Upper lobe of left lung (tissue), 4 donors: ENCODE measurements around the gene MYT1.

Experiments
- CTCF ChIP-seq, 6 experiments: fragments of 450-650 bp in 4 of 6; fragments of 200-600 bp in 2 of 6; sonication (generic) in 2 of 6; IDR thresholded peaks; one replicate each; pipeline ENCODE4 v1.5.1; 2016 to 2019; ENCODE audit warnings: antibody characterized with exemption in 6 of 6
- POLR2AphosphoS5 ChIP-seq, 2 donors: sonication (generic); formaldehyde crosslinking; IDR thresholded peaks; one replicate each; pipeline ENCODE4 v1.5.1; 2017; ENCODE audit warnings: antibody characterized with exemption in 2 of 2

GRCh38 chr20:64166721-64167615 is 2.7 kb downstream of the MYT1 start:
- TF ChIP-seq CTCF (IDR thresholded peaks at IDR 0.05) (no peak), POLR2AphosphoS5 (IDR thresholded peaks at IDR 0.05) (no peak)
